NAMALWA (cell line): Measurements from ENCODE around the gene OBP2B.
"Not testable (repeated sequence)": the region's sequence is repeated elsewhere in the genome, so short reads cannot be mapped to it uniquely, and the experiment has no call there.

Experiments used
- DNase-seq: peaks from one replicate; pipeline ENCODE4 v3.0.0-alpha.2; 2015; ENCODE audit warnings: low spot score

The OBP2B gene

DNA sequence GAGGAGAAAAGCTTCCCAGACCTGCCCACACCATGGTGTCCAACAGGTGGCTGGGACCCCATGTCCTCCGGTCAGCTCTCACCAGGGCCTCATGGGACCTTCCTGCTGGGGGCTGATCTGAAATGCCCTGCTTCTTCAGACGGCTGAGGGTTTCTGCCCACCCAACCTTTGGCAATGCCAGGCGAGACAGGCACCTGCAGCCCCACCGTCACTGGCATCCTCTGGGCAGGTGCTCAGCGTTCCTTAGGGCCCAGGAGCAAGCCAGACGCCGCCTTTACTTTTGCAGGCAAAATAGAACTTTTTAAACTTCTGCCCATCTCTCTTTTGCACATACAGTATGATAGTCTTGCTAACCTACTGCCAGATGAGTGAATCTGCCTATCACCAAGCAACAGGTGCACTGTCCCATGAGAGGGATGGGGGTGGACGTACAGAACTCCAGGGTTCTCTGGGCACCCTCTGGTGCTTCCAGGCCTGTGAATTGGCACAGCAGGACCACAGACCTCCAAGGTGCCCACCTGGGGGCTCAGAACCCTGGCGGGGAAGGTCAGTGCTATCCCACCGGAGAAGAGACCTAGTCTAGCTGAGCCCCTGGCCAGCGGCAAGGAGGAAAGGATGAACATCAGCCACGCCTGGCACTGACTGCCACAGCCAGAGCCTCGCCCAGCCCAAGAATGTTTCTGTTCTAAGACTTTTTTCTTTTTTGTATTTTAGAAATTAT lies 7.5 kb downstream of the OBP2B start:
- DNase-seq: no peak

DNA sequence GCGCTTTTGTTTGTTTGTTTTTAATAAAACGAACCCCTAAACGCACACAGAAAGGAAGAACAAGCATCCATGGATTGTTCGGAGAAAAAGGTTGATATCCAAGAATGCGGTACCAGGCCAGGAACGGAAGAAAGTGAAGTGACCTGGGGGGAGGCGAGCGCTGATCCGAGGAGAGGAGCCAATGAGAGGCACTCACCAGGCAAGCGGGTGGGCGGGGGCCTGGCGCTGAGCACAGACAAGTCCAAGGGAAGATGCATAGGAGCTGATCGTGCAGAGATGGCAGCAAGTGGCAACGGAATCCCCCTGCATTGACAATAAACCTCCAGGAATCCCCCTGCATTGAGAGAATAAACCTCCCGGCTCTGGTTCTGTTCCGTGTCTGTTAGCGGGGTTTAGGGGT lies 8.4 kb downstream of the OBP2B start:
- DNase-seq: no peak

DNA sequence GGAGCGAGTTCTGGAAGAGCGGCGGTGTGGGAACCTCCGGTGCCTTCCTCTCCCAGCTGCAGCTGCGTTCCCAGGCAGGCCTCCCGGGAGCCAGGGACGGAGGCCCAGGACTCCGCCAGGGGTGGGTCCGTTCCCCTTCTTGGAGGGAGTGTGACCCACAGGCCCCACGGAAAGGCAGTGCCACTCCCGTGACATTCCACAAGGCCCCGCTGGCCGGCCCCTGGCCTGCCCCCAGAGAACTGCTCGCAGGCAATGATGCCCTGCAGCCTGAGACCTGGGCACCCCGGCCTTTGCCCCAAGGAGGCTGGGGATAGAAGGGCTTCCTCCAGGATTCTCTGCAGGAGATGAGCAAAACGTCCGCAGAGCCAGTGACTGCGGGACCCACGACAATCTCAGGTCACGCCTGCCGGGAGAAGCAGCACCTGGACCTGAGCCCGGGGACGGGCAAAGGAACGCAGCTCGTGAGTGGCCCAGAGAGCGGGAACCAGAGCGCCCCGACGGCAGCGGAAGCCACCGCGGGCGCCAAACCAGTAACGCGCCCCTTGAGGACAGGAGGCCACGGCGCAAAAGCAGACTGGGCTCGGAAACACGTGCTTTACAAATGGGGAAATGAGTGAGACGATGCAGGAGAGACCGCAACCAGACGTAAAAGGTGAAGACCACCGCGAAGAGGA lies 9.3 kb downstream of the OBP2B start:
- no peak for DNase-seq

DNA sequence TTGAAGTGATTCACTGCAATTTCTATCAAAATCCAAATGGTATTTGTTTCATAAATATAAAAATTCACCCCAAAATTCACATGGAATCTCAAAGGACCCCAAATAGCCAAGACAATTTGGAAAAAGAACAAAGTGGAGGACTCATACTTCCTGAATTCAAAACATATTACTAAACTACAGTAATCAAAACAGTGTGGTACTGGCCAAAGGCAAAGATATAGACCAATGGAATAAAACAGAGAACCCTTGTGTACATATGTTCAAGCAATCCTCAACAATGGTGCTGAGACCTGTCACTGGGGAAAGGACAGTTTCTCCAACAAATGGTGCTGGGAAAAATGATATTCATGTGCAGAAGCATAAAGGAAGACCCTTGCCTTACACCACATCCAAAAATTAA lies 14.0 kb downstream of the OBP2B start:
- DNase-seq: no peak

DNA sequence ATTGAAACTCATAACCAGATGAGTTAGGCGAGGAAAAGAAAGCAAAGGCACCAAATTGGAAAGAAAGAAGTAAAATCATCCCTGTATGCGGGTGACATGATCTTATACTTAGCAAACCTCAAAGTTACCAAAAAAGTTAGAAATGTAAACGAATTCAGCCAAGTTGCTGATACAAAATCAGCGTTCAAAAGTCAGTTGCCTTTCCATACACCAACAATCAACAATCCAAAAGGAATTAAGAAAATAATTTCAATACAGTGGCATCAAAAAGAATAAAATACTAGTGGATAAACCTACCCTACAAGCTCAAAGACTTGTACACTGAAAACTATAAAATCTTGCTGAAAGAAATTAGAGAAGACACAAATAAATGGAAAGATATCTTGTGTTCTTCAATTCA lies 14.5 kb downstream of the OBP2B start:
- DNase-seq: no peak

DNA sequence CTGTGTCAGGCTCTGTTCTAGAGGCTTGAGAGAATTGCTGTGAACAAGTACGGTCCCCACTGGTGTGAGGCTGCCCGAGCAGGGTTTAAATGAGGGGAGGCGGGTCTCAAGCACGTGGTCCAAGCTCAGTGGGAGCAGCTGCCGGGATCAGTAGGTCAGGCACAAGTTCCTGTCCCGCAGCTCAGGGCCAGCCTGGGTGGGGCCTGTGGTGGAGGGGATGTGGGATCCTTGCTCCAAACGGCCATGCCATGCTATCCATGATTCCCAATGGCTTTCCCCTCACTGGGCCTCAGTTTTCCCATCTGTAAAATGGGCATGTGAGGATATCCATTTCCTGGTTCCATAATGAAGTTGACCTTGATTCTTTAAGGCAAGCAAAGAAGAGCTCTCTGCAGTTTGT lies 17.1 kb downstream of the OBP2B start:
- no peak for DNase-seq

DNA sequence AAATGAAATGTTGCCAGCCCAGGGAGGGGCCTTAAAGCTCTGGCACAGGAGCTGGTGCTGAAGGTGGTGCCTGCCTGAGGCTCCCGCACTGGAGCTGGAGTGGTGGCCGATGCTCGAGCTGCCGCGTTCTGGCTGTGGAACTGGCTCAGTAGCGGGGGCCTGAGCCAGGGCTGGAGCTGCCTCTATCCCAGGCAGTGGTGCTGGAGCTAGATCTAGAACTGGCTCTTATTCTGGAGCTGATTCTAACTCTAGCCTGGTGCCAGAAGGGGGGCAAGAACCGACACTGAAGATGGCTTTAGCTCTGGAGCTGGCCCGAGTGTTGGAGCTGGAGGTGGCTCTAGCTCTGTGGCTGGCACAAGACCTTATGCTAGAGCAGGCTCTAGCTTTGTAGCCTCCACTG lies 19.2 kb downstream of the OBP2B start:
- DNase-seq: no peak

DNA sequence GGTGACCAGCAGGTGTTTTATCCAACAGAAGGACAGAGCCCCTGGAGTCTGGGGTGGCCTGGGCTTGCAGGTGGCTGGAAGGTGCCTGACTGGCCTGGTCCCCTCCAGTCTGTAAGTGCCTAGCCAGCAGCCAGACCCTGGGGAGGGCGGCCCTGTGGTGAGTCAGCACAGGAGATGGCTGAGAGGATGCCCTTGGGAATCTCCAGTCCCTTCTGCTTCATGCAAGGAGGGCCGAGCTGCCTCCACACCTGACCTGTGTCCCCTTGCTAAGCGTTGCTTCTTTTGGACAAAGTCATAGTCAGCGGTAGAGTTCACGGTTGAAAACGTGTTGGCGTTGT lies 20.2 kb downstream of the OBP2B start:
- DNase-seq: no peak

DNA sequence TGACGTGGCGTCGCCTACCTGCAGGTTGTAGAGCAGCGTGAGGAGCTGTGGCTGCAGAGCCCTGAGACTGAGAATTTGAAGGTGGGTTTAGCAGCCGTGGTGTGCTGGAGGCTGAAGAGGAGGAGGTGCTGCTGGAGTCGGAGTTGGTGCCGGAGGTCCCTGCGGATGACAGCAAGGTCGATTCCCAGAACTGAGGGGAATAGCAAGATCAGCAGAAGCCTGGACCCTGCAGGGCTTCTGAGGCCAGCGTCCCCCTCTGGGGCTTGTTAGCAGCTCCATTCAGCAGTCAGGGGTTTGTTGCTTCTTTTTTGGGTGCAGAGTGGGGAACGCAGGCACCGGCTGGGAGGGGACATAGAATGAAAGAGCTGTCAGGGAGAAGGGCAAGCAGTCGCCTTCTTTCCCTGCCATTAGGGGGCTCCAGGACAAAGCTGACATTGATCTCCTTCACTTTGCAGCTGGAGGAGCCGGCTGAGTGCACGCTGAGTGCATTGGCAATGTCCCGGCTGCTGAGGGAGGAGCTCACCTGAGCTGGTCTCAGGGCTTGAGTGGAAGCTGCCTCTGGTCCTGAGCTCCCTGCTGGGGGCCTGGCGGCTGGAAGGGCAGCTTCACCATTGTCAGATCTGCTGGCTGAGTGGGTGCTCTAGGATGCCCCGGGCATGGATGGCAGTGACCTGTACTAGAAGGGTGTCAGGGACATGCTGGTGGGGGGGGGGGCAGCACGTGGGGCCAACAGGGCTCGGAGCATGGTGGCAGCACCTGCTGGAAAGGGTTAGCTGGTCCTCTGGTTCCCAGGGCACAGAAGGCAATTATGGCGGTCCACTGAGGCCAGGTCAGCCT lies 20.8 kb downstream of the OBP2B start:
- DNase-seq: peak; percentile 54

DNA sequence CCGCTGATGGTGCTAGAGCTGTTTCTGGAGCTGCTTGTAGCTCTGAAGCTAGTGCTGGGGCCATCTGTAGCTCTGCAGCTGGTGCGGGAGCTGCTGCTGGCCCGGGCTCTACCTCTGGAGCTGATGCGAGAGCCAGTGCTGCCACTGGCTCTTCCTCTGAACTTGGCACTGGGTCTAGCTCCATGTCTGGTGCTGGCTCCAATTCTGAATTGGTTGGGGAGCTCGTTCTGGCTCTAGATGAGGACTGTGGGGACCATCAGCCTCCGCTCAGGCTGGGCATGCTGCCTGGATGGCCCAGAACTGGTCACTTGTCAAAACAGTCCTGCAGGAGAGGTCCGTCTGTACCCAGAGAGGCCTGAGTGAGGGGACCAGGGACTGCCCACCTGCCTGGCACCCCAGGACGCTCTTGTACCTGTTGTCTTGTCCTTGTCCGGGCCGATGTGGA lies 21.5 kb downstream of the OBP2B start:
- no peak for DNase-seq

DNA sequence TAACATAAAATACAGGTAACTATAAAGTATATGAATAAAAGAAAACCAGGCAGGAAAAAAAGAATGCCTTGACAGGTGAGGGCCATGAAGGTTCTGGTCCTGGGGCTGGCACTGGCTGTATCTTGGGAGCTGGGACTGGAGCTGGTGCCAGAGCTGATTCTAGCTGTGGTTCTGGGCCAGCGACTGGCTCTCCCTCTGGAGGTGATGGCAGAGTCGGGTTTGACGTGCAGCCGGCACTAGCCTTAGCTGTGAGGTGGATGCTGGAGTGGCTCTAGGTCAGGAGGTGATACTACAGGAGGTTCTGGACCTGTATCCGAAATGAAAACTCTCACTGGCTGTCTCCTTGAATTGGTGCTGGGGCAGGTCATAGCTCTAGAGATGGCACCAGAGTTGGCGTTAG lies 22.3 kb downstream of the OBP2B start:
- DNase-seq: no peak

DNA sequence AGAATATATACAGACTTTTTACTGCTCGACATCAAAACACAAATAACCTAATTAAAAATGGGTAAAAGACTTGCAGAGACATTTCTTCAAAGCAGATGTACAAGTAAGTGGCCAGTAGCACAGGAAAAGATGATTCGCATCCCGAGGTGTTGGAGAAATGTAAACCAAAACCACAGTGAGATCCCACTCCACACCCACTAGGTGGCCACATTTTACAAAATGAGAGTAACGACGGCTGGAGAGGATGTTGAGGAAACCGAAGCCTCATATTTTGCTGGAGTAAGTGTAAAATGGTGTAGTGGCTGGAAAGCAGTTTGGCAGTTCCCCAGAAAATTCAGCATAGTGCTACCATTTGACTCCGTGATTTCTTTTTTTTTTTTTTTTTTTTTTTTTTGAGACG lies 24.1 kb downstream of the OBP2B start:
- peak; percentile 75 for DNase-seq

DNA sequence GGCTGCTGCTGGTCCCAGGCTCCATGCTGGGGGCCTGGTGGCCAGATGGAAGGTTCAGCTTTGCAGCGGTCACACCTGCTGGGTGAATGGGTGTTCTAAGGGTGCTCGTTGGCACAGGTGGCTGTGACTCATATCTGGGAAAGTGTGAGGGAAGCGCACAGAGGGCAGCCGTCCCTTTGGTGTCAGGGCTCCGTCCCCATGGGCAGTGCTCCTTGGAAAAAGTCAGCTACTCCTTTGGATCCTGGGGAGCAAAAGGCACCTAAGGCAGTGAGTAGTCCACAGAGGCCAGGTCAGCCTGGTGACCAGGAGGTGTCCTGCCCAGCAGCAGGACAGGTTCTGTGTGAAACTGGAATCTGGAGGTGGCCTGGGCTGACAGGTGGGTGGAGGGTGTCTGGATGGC lies 26.9 kb downstream of the OBP2B start:
- no peak for DNase-seq

DNA sequence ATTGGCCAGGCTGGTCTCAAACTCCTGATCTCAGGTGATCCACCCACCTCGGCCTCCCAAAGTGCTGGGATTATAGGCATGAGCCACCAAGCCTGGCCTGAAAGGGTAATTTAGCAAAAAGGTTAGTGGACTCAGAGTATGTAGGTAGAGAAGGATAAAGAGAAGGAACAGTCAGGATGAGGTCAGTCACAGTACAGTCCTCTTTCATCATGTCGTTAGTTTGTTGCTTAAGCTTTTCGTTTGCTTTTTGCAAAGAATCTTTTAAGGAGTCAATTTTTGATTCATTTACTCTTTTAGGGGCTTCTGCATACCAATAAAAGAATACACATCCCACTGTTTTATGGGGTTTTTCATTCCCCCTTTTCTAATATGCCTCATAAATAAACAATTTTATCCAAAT lies 27.5 kb downstream of the OBP2B start:
- no peak for DNase-seq

DNA sequence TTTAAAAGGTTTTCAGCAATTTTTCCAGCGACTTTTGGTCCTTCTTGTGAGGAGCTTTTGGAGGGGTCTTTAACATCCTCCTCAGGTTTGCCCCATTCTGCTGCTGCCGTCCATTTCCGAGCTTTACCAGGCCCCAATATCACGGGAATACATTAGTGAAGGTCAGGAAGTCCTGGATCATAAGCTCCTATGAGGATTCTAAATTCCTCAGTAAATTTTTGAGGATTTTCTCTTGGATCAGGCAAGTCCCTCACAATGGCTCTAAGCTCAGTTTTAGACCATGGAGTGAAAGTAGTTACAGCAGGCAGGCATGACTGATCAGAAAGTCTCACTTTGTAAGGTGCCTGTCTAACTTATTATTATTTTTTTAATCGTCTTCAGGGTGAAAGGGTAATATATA lies 28.1 kb downstream of the OBP2B start:
- DNase-seq: no peak

DNA sequence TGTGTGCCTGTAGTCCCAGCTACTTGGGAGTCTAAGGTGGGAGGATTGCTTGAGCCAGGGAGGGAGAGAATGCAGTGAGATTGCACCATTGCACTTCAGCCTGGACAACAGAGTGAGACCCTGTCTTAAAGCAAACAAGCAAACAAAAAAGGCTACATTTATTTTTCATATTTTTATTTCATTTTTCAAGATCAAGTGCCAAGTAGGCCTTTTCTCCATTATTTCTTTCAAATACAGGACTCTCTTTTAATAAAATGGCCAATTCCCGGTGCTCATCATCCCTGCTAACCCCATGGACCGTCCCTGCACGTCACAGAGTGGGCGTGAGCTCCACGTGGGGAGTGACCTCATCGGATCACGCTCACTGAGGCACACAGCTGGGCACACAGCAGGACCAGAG lies 36.0 kb downstream of the OBP2B start:
- DNase-seq: no peak

DNA sequence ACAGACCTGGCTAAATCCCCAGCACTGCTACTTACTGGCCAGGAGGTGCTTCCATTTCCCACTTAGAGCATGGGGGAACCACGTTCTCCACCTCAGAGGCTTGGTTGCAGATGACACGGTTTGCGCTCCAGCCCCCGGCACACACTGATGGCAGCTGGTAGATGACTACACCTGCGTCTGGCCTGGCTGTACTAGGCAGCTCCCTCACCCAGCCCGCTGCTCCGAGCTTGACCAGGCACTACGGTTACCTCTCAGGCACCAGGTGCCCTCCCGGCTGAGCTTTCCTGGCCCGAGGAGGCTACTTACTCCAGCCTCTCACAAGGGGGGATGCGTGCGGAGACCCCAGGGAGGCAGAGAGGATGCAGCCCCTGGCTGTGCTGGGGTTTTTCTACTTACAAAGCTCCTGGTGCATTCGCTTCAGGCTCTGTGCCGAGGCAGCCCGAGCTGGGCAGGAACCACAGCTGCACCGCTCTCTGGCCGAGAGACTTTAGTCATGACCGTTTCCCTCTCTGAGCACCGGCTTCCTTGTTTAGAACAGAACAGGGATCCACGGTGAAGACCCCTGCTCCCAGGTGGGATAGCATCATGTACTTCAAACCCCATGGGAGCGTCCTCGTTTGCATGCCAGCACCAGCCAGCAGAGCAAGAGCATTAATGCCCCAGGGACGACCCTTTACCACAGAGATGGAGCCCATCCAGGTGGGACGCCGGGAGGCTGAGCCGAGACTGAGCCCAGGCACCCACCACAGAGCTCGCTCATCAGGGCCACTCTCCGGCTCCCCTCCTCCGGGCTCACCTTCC lies 37.7 kb downstream of the OBP2B start:
- DNase-seq: peak; percentile 74

DNA sequence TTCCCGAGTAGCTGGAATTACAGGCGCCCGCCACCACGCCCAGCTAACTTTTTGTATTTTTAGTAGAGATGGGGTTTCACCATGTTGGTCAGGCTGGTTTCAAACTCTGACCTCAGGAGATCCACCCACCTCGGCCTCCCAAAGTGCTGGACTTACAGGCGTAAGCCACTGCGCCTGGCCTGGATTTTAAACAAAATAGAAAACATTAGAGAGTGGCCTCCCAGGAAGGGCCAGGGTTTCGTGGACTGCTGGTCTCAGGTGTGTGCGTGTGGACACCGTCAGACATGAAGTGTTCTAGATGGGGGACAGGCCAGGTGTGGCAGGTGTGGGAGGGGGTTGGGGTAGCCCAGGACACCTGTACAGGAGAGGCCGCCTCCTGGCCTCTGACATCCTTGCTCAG lies 38.3 kb downstream of the OBP2B start:
- no peak for DNase-seq

DNA sequence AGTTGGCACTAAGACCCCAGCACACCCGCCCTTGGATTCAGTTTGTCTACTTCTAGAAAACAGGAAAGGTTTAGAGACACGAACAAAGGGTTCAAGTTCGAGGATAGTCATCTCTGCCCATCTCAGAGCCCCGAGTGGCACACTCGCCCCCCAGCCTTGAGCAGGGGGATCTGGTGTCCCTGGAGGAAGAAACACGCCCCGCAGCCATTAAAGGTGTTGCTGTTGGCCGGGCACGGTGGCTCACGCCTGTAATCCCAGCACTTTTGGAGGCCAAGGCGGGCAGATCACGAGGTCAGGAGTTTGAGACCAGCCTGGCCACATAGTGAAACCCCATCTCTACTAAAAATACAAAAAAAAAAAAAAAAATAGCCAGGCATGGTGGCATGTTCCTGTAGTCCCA lies 39.4 kb downstream of the OBP2B start:
- not testable (repeated sequence) for DNase-seq

DNA sequence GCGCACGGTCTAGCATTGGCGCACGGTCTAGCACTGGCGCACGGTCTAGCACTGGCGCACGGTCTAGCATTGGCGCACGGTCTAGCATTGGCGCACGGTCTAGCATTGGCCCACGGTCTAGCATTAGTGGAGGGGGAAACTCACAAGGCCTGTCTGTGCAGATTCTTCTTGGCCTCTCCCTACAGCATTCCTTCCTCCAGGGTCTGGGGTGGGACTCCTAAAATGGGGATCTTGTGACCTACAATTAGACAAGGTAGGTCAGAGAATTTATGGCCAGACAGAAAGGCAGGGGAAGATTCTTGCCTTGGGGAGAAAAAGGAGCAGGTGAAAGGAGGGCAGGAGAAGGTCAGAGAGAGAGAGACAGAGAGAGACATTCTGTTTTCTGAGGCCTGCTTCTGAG lies 39.9 kb downstream of the OBP2B start:
- DNase-seq: no peak

DNA sequence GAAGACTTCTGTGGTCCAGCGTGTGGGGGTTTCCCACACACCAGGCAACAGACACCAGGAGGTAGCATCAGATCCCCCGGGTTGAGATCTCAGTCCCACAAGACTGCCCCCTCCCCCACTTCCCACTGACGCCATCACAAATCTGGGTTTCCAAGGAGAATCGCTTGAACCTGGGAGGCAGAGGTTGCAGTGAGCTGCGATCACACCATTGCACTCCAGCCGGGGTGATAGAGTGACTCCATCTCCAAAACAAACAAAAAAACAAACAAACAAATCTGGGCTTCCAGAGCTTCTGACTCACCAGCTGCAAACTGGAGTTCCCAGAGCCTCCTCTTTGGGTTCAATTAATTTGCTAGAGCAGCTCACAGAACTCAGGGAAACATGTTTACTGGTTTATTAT lies 40.6 kb downstream of the OBP2B start:
- no peak for DNase-seq

DNA sequence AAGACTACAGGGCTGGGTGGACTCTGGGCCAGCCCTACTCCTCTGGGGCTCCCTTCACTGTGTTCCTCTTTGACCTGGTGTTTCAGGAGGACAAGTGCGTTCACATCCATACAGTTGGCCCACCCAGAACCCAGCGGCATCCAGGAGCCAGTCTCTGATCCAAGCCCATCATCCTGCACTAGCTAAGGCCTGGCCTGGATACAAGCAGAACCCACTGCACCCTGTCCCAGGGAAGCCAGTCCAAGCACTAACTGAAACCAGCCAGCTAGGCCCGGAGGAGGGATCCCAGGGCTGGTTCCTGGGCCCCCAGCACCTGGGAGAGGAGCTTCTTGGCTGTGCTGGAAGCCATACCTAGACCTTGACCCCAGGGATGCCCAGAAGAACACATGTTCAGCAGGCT lies 41.3 kb downstream of the OBP2B start:
- DNase-seq: no peak
